ENCODE results near the gene CYB561D1. TPM values are rescaled to one million over a fixed set of nuclear protein-coding genes. Genes with fewer than 3 reads are reported as not detected.

The CYB561D1 gene
- total and polyA plus RNA-seq, 2 of the 13 experiments (the other 11 are each of a cell fraction or from before 2014, with no cell fraction given), result 3.9 to 4.1 TPM

GRCh38 chr1:109468061-109468460 is 25.8 kb upstream of the CYB561D1 start:
- 56% methylated on average over 1 of the region's 1 CpG for WGBS (ENCODE audit: low lambda C conversion rate)
- FAIRE-seq, result no peak

More at GRCh38 chr1:109468061-109468460, 25.8 kb upstream of the CYB561D1 start:
- H3K9me3 ChIP-seq (ENCODE audit: low read length), result no peaks in the 10 kb centered on the region
- no peak overlapping the region for H3K9ac ChIP-seq (ENCODE audit: insufficient read depth, low read depth, low read length)
- no peak for DNase-seq (ENCODE audit: low spot score)
- CTCF ChIA-PET (ENCODE audit: low intra/inter-chr PET ratio, low total read pairs), result no interaction called here
- BruUV-seq (replicated peaks), result no TSS peak
- TF ChIP-seq CC2D1A (CRISPR knock-in tag; IDR thresholded peaks at IDR 0.05), result no peak
- no peak for TF ChIP-seq GATAD2A (CRISPR knock-in tag; IDR thresholded peaks at IDR 0.05)
- TF ChIP-seq KLF15 (CRISPR knock-in tag; IDR thresholded peaks at IDR 0.05; ENCODE audit: borderline replicate concordance), result no peak
- TF ChIP-seq PRDM15 (CRISPR knock-in tag; IDR thresholded peaks at IDR 0.05), result no peak
- no peak for TF ChIP-seq ZNF326 (CRISPR knock-in tag; IDR thresholded peaks at IDR 0.05; ENCODE audit: borderline replicate concordance)
- no peak for TF ChIP-seq MIXL1 (CRISPR knock-in tag; IDR thresholded peaks at IDR 0.05)
- TF ChIP-seq ELF1 (CRISPR knock-in tag; IDR thresholded peaks at IDR 0.05), result no peak
- TF ChIP-seq ZNF782 (CRISPR knock-in tag; IDR thresholded peaks at IDR 0.05; ENCODE audit: borderline replicate concordance), result no peak
- TF ChIP-seq ISX (CRISPR knock-in tag; conservative IDR thresholded peaks at IDR 0.05), result no peak
- TF ChIP-seq ZNF432 (CRISPR knock-in tag; IDR thresholded peaks at IDR 0.05; ENCODE audit: borderline replicate concordance), result no peak
- no peak for TF ChIP-seq ZNF646 (CRISPR knock-in tag; IDR thresholded peaks at IDR 0.05)
- in situ Hi-C loops (cut with HindIII; ENCODE audit: extremely low pct_ligation_motif_present, low pct_unique_long_range_greater_than_20kb) (no loop called here), intact Hi-C loops (cut with micrococcal nuclease; ENCODE audit: unreplicated experiment) (no loop called here)
- peaks cover 19% of the 10 kb centered on the region for H3K4me1 ChIP-seq (ENCODE audit: insufficient read depth, low read length)
- H3K27ac ChIP-seq (ENCODE audit: extremely low read length, insufficient read depth, low read length), result no peak overlapping the region
- no peaks in the 10 kb centered on the region for H3K36me3 ChIP-seq (replicated peaks in 1 of 2; ENCODE audit: control insufficient read depth in 1 of 2, insufficient read depth in 2 of 2, low read length in 2 of 2)
- H2AFZ ChIP-seq (ENCODE audit: low read length), result no peak overlapping the region
- no peak overlapping the region for H3K4me3 ChIP-seq (replicated peaks in 1 of 3; ENCODE audit: insufficient read depth in 1 of 3, low read depth in 2 of 3, low read length in 3 of 3)
- no peaks in the 10 kb centered on the region for H3K79me2 ChIP-seq (ENCODE audit: insufficient read depth, low read length)
- POLR2A ChIA-PET, result no interaction called here
- no peak overlapping the region for H3K4me2 ChIP-seq (ENCODE audit: low read depth, low read length)
- no peaks in the 10 kb centered on the region for H4K20me1 ChIP-seq (ENCODE audit: insufficient read depth, low read length)
- ATAC-seq, result no peak
- peaks cover 0 to 61% of the 10 kb centered on the region in 2 experiments; a peak in 4 of 5 replicates for H3K27me3 ChIP-seq (ENCODE audit: control insufficient read depth in 1 of 2, insufficient read depth in 2 of 2, low read length in 2 of 2)
